Panc1 (cell line): ENCODE results near the gene PHIP. TPM values are rescaled to one million over a fixed set of nuclear protein-coding genes. Genes with fewer than 3 reads are reported as not detected.

Experiments
- ATAC-seq: fragments of 200-7000 bp; cut with Tn5 transposase; 2 replicates; pipeline ENCODE4 v1.9.1; 2020; ENCODE audit warnings: mild to moderate bottlenecking, moderate library complexity
- BruUV-seq: library from RNA; stranded (reverse); fragments of 400-500 nt; replicated peaks from 2 replicates; lab custom pipeline; 2021; lab: Mats Ljungman, UMichigan
- CTCF ChIA-PET: fragments of 300-600 bp; sonication (Branson Sonifier 250); formaldehyde crosslinking; loops from one replicate; lab custom pipeline; 2022; ENCODE audit warnings: antibody characterized with exemption; lab: Charles Lee
- POLR2A ChIA-PET: fragments of 300-600 bp; sonication (Branson Sonifier 250); formaldehyde crosslinking; loops from one replicate; lab custom pipeline; 2022; ENCODE audit warnings: antibody characterized with exemption; lab: Charles Lee
- DNase-seq: peaks from one replicate; pipeline ENCODE4 v3.0.0-alpha.2; 2010; ENCODE audit warnings: low read depth, low spot score
- H3K27ac ChIP-seq: 2 replicates; pipeline ENCODE4 v1.5.1; 2011; ENCODE audit warnings: mild to moderate bottlenecking, low read length, inconsistent platforms
- H3K27me3 ChIP-seq: fragments of 200-500 bp; sonication (Bioruptor generic); 2 replicates; pipeline ENCODE4 v1.6.0; 2014; ENCODE audit warnings: low read length, inconsistent platforms; ENCODE audit not compliant: control insufficient read depth, insufficient read depth
- H3K36me3 ChIP-seq: fragments of 200-500 bp; sonication (Bioruptor generic); 2 replicates; pipeline ENCODE4 v1.5.1; 2014; ENCODE audit warnings: inconsistent platforms, mild to moderate bottlenecking, low read length, moderate library complexity; ENCODE audit not compliant: control insufficient read depth, insufficient read depth
- H3K4me1 ChIP-seq: 2 replicates; pipeline ENCODE4 v1.5.1; 2011; ENCODE audit warnings: inconsistent platforms, mild to moderate bottlenecking, low read length, moderate library complexity; ENCODE audit not compliant: control insufficient read depth, insufficient read depth
- H3K4me3 ChIP-seq, 2 experiments: 2 replicates each; pipeline ENCODE4 v1.5.1; 2011 to 2012; ENCODE audit warnings: low read depth in 2 of 2, low read length in 2 of 2, mild to moderate bottlenecking in 2 of 2, inconsistent platforms in 1 of 2, moderate library complexity in 1 of 2
- H3K9me3 ChIP-seq: fragments of 200-500 bp; sonication (Bioruptor generic); 2 replicates; pipeline ENCODE4 v1.5.1; 2014; ENCODE audit warnings: low read depth, mild to moderate bottlenecking, inconsistent platforms, low read length, moderate library complexity; ENCODE audit not compliant: control insufficient read depth, insufficient read depth
- CTCF ChIP-seq: fragments of 450-650 bp; IDR thresholded peaks from 2 replicates; pipeline ENCODE4 v1.5.1; 2017; ENCODE audit warnings: mild to moderate bottlenecking
- POLR2AphosphoS5 ChIP-seq: IDR thresholded peaks from 2 replicates; pipeline ENCODE4 v1.6.1; 2012; ENCODE audit warnings: mild to moderate bottlenecking, low read depth, low read length, moderate library complexity
- REST ChIP-seq, 2 experiments: IDR thresholded peaks; 2 replicates each; pipeline ENCODE4 v1.6.1; 2011 to 2012; ENCODE audit warnings: low read depth in 2 of 2, control low read depth in 1 of 2, low read length in 1 of 2, mild to moderate bottlenecking in 1 of 2, moderate library complexity in 1 of 2; ENCODE audit not compliant: insufficient read depth in 1 of 2
- SIN3A ChIP-seq: IDR thresholded peaks from 2 replicates; pipeline ENCODE4 v1.6.1; 2012; ENCODE audit warnings: low read depth, mild to moderate bottlenecking, low read length, moderate library complexity, borderline replicate concordance; ENCODE audit not compliant: insufficient read depth
- TCF7L2 ChIP-seq: IDR thresholded peaks from 2 replicates; pipeline ENCODE4 v1.6.1; 2011; ENCODE audit warnings: mild to moderate bottlenecking, low read depth, low read length, inconsistent platforms
- in situ Hi-C: cut with HindIII; loops from 2 replicates; pipeline ENCODE4 v1.10.0; 2016; ENCODE audit warnings: low sequenced_read_pairs, low pct_unique_long_range_greater_than_20kb
- intact Hi-C: fragments of 100-400 bp; cut with micrococcal nuclease; formaldehyde crosslinking; loops from one replicate; pipeline ENCODE4 v1.10.0; 2022; ENCODE audit not compliant: unreplicated experiment
- total RNA-seq: library from RNA; stranded (reverse); gene quantifications from one replicate; pipeline ENCODE4 v1.2.1, GENCODE V29; 2021; ENCODE audit not compliant: unreplicated experiment

The PHIP gene
- total RNA-seq, 1 experiment from 2014 or later = 28.0 TPM

- H3K9me3 ChIP-seq = no peaks in the 10 kb centered on the region
- ATAC-seq (no peak), DNase-seq (no peak)
- H3K36me3 ChIP-seq = no peaks in the 10 kb centered on the region
- no peak overlapping the region for H3K4me3 ChIP-seq
- BruUV-seq = no TSS peak
- intact Hi-C loops (no loop called here), in situ Hi-C loops (no loop called here)
- H3K27me3 ChIP-seq = peaks cover 4% of the 10 kb centered on the region
- H3K4me1 ChIP-seq = no peaks in the 10 kb centered on the region
- CTCF ChIA-PET = no interaction called here
- TF ChIP-seq POLR2AphosphoS5 (no peak), SIN3A (no peak), TCF7L2 (no peak), REST (IDR thresholded peaks at IDR 0.05; ENCODE audit: insufficient read depth in 1 of 2, low read depth in 2 of 2, low read length in 1 of 2) (no peak), CTCF (no peak)
- POLR2A ChIA-PET = no interaction called here
- H3K27ac ChIP-seq = no peak overlapping the region
These were observed 23.1 kb upstream of the PHIP start for GRCh38 chr6:79101164-79101563.

DNA sequence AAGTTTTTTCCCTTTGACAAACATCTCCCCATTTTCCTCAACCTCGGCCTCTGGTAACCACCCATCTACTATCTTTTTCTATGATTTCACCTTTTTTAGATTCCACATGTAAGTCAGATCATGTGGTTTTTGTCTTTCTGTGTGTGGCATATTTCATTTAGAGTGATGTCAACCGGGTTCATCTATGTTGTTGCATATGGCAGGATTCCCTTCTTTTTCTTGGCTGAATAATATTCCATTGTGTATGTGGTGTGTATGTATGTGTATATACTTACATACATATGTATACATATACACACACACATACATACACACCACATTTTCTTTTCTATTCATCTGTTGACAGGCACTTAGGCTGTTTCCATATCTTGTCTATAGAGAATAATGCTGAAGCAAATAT is 22.2 kb upstream of the PHIP start:
- Histone ChIP-seq H3K4me3 (no peak overlapping the region), H3K9me3 (no peaks in the 10 kb centered on the region), H3K27ac (no peak overlapping the region), H3K27me3 (peaks cover 4% of the 10 kb centered on the region), H3K36me3 (no peaks in the 10 kb centered on the region), H3K4me1 (no peaks in the 10 kb centered on the region)
- no TSS peak for BruUV-seq
- TF ChIP-seq REST (IDR thresholded peaks at IDR 0.05; ENCODE audit: insufficient read depth in 1 of 2, low read depth in 2 of 2, low read length in 1 of 2) = no peak
- no peak for TF ChIP-seq SIN3A
- no peak for TF ChIP-seq POLR2AphosphoS5
- ChIA-PET CTCF (no interaction called here), POLR2A (no interaction called here)
- DNase-seq = no peak
- no peak for ATAC-seq
- in situ Hi-C loops (no loop called here), intact Hi-C loops (no loop called here)
